B cell (primary cell): ENCODE results near the gene RAPH1. TPM values are rescaled to one million over a fixed set of nuclear protein-coding genes. Genes with fewer than 3 reads are reported as not detected.

Experiments used
- ATAC-seq: fragments of 200-7000 bp; cut with Tn5 transposase; one replicate; pipeline ENCODE4 v1.10.0; 2021; ENCODE audit warnings: low read depth, mild to moderate bottlenecking, moderate number of reproducible peaks, moderate library complexity
- CTCF ChIA-PET: fragments of 350-600 bp; sonication (Branson Sonifier 250); formaldehyde crosslinking; loops from one replicate; lab custom pipeline; 2021; ENCODE audit warnings: antibody characterized with exemption, inconsistent platforms; lab: Charles Lee
- POLR2A ChIA-PET: fragments of 350-600 bp; sonication (Branson Sonifier 250); formaldehyde crosslinking; loops from one replicate; lab custom pipeline; 2021; ENCODE audit warnings: antibody characterized with exemption; lab: Charles Lee
- DNase-seq: peaks from one replicate; pipeline ENCODE4 v3.0.0; 2013
- H2AFZ ChIP-seq: 2 replicates; pipeline ENCODE4 v1.6.1; 2012; ENCODE audit warnings: mild to moderate bottlenecking, low read depth, low read length; ENCODE audit not compliant: insufficient read depth, poor library complexity, severe bottlenecking
- H3K27ac ChIP-seq, 2 donors: 1 replicate in 1 of 2; 2 replicates in 1 of 2; pipeline ENCODE4 v1.5.1; 2012 to 2013; ENCODE audit warnings: low read length in 2 of 2, mild to moderate bottlenecking in 2 of 2, moderate library complexity in 1 of 2
- H3K27me3 ChIP-seq, 4 experiments: fragments of 200-600 bp in 1 of 4; sonication (generic) in 1 of 4; replicated peaks in 1 of 4; 1 replicate in 2 of 4; 2 replicates in 2 of 4; pipeline versions ENCODE4 v1.6.1 to v1.7.0; 2013 to 2016; ENCODE audit warnings: low read length in 3 of 4, mild to moderate bottlenecking in 2 of 4, mixed read lengths in 1 of 4, moderate library complexity in 1 of 4; ENCODE audit not compliant: insufficient read depth in 4 of 4, control insufficient read depth in 3 of 4; ENCODE audit errors: control extremely low read depth in 1 of 4
- H3K36me3 ChIP-seq, 2 experiments: replicated peaks in 1 of 2; 1 replicate in 1 of 2; 2 replicates in 1 of 2; pipeline versions ENCODE4 v1.6.1 to v1.7.1; 2013; ENCODE audit warnings: low read length in 1 of 2; ENCODE audit not compliant: insufficient read depth in 2 of 2, control insufficient read depth in 1 of 2; ENCODE audit errors: control extremely low read depth in 1 of 2, extremely low read depth in 1 of 2
- H3K4me1 ChIP-seq, 2 donors: fragments of 200-600 bp in 1 of 2; sonication (generic) in 1 of 2; 1 replicate in 1 of 2; 2 replicates in 1 of 2; pipeline versions ENCODE4 v1.5.1 to v1.6.1; 2013 to 2017; ENCODE audit warnings: low read length in 2 of 2; ENCODE audit not compliant: control insufficient read depth in 2 of 2, insufficient read depth in 2 of 2
- H3K4me2 ChIP-seq: replicated peaks from 2 replicates; pipeline ENCODE3; 2012; ENCODE audit warnings: mild to moderate bottlenecking, low read depth, low read length; ENCODE audit not compliant: poor library complexity, severe bottlenecking
- H3K4me3 ChIP-seq, 5 experiments: fragments of 200-600 bp in 1 of 5; sonication (generic) in 1 of 5; 1 replicate in 3 of 5; 2 replicates in 2 of 5; pipeline versions ENCODE4 v1.5.1 to v1.7.0; 2011 to 2016; ENCODE audit warnings: low read length in 4 of 5, mild to moderate bottlenecking in 4 of 5, low read depth in 2 of 5, control low read depth in 1 of 5, moderate library complexity in 1 of 5; ENCODE audit not compliant: insufficient read depth in 1 of 5; ENCODE audit errors: control extremely low read depth in 1 of 5, extremely low read depth in 1 of 5
- H3K79me2 ChIP-seq: fragments of 200-600 bp; sonication (generic); one replicate; pipeline ENCODE4 v1.6.0; 2016; ENCODE audit warnings: low read length; ENCODE audit not compliant: control insufficient read depth, insufficient read depth
- H3K9ac ChIP-seq: fragments of 200-600 bp; sonication (generic); 2 replicates; pipeline ENCODE4 v1.6.1; 2017; ENCODE audit warnings: mild to moderate bottlenecking, low read length, moderate library complexity
- H3K9me3 ChIP-seq, 3 donors: one replicate each; pipeline versions ENCODE4 v1.6.1 to v1.7.1; 2013; ENCODE audit warnings: low read length in 2 of 3; ENCODE audit not compliant: control insufficient read depth in 2 of 3, insufficient read depth in 1 of 3; ENCODE audit errors: control extremely low read depth in 1 of 3
- H4K20me1 ChIP-seq: 2 replicates; pipeline ENCODE4 v1.6.0; 2012; ENCODE audit warnings: mild to moderate bottlenecking, low read length; ENCODE audit not compliant: insufficient read depth, control insufficient read depth, poor library complexity, severe bottlenecking
- H3K27ac Mint-ChIP-seq: one replicate; pipeline ENCODE4 v1.8.0; 2021; ENCODE audit warnings: mixed read lengths
- H3K27me3 Mint-ChIP-seq: one replicate; pipeline ENCODE4 v1.8.0; 2021; ENCODE audit warnings: mixed read lengths
- H3K4me1 Mint-ChIP-seq: one replicate; pipeline ENCODE4 v1.8.0; 2021; ENCODE audit warnings: mixed read lengths
- H3K4me3 Mint-ChIP-seq: one replicate; pipeline ENCODE4 v1.8.0; 2021; ENCODE audit warnings: mixed read lengths
- H3K9me3 Mint-ChIP-seq: one replicate; pipeline ENCODE4 v1.8.0; 2022; ENCODE audit warnings: mixed read lengths; ENCODE audit not compliant: insufficient read depth
- EZH2 ChIP-seq: IDR thresholded peaks from 2 replicates; pipeline ENCODE4 v1.6.1; 2012; ENCODE audit warnings: borderline replicate concordance, low read depth, mild to moderate bottlenecking, moderate library complexity, low read length; ENCODE audit not compliant: insufficient read depth, poor library complexity, severe bottlenecking
- WGBS: methylation state at CpG from one replicate; pipeline ENCODE4 v1.1.5; 2013; ENCODE audit warnings: missing lambda C conversion rate; ENCODE audit not compliant: insufficient coverage; 5-methylcytosine and 5-hydroxymethylcytosine counted together
- intact Hi-C: fragments of 100-400 bp; cut with micrococcal nuclease; formaldehyde crosslinking; loops from one replicate; pipeline ENCODE4 v1.10.0; 2022
- polyA plus RNA-seq: library from polyadenylated mRNA; depleted of rRNA; stranded (reverse); fragments of >200 nt; gene quantifications from 2 replicates; pipeline ENCODE4 v1.2.3, GENCODE V29; 2012
- total RNA-seq, 2 donors: library from RNA; stranded (reverse); fragments of 120-200 nt in 1 of 2; gene quantifications; 1 replicate in 1 of 2; 2 replicates in 1 of 2; pipeline versions ENCODE4 v1.2.3 to v1.2.4, GENCODE V29; 2013 to 2022
- TF ChIP-seq, protein P1 (sequence below): fragments of 200-600 bp; IDR thresholded peaks from one replicate; pipeline ENCODE4 v1.8.0; 2022; ENCODE audit warnings: antibody characterized with exemption, mild to moderate bottlenecking

Gene RAPH1
- total and polyA plus RNA-seq, 2 donors (not counting 1 experiment from before 2014, with no cell fraction given), result 0.13 TPM; not detected in 1

DNA sequence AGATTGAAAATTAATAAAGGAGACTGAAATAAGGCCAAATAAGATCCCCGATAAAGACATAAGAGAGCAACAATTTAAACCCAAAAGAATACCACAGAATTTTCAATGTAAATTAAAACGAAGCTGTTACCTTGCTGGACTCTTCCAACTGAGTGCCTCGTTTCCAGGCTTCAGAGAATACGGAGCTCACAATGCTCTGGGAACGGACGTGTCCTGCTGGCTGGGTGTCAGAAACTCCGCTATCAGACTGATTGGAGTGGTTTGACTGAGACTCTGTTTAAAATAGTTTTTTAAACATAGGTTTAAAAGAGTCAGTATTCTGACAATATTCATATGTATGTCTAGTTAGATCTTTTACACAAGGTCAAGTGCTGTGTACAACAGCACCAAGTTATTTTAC lies 90.4 kb downstream of the RAPH1 start:
- no CpG with 5 or more reads among the region's 7 CpGs for WGBS
- TF ChIP-seq EZH2, result no peak
- TF ChIP-seq, protein P1, sequence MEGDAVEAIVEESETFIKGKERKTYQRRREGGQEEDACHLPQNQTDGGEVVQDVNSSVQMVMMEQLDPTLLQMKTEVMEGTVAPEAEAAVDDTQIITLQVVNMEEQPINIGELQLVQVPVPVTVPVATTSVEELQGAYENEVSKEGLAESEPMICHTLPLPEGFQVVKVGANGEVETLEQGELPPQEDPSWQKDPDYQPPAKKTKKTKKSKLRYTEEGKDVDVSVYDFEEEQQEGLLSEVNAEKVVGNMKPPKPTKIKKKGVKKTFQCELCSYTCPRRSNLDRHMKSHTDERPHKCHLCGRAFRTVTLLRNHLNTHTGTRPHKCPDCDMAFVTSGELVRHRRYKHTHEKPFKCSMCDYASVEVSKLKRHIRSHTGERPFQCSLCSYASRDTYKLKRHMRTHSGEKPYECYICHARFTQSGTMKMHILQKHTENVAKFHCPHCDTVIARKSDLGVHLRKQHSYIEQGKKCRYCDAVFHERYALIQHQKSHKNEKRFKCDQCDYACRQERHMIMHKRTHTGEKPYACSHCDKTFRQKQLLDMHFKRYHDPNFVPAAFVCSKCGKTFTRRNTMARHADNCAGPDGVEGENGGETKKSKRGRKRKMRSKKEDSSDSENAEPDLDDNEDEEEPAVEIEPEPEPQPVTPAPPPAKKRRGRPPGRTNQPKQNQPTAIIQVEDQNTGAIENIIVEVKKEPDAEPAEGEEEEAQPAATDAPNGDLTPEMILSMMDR, result no peak
- intact Hi-C loops, result no loop called here

DNA sequence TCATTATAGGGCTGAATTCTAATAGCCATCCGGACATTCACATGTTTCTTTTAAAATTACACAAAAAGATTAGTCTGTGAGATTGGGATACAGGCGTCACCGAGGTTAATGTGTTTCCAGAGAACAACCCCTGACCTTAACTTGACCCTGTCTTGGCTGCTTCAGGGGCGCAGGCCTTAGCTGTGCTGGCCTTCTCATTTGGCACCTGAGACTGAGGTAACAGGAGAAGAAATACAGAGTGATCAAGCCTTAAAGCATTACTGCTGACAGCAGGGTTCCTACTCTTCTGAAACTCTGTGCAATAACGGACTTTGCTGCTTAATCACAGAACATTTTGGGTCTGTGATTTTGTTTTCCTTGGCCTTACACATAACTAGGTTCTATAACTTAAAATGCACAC lies 92.6 kb downstream of the RAPH1 start:
- Histone ChIP-seq H3K27me3 (no peaks in the 10 kb centered on the region), H3K27ac (no peak overlapping the region), H3K4me1 (no peaks in the 10 kb centered on the region), H2AFZ (no peak overlapping the region), H3K9me3 (no peaks in the 10 kb centered on the region), H3K36me3 (no peaks in the 10 kb centered on the region), H4K20me1 (no peaks in the 10 kb centered on the region), H3K4me2 (no peak overlapping the region), H3K4me3 (no peak overlapping the region), H3K79me2 (no peaks in the 10 kb centered on the region), H3K9ac (no peak overlapping the region)
- Mint-ChIP-seq H3K4me3 (no peak overlapping the region), H3K9me3 (no peaks in the 10 kb centered on the region), H3K27me3 (no peaks in the 10 kb centered on the region), H3K27ac (no peak overlapping the region), H3K4me1 (no peaks in the 10 kb centered on the region)
- TF ChIP-seq EZH2, result no peak
- TF ChIP-seq, protein P1, result no peak
- ATAC-seq (no peak), DNase-seq (no peak)
- intact Hi-C loops, result no loop called here
- no CpG with 5 or more reads among the region's 5 CpGs for WGBS
- POLR2A ChIA-PET, result no interaction called here
- CTCF ChIA-PET, result no interaction called here

More for the DNA sequence above, 90.4 kb downstream of the RAPH1 start:
- Mint-ChIP-seq H3K9me3 (no peaks in the 10 kb centered on the region), H3K27me3 (no peaks in the 10 kb centered on the region), H3K4me1 (no peaks in the 10 kb centered on the region), H3K4me3 (no peak overlapping the region), H3K27ac (no peak overlapping the region)
- CTCF ChIA-PET, result no interaction called here
- no peaks in the 10 kb centered on the region for H3K27me3 ChIP-seq
- DNase-seq (no peak), ATAC-seq (no peak)
- H3K79me2 ChIP-seq, result no peaks in the 10 kb centered on the region
- POLR2A ChIA-PET, result no interaction called here
- no peaks in the 10 kb centered on the region for H3K4me1 ChIP-seq
- no peak overlapping the region for H3K27ac ChIP-seq
- H3K36me3 ChIP-seq, result no peaks in the 10 kb centered on the region
- no peaks in the 10 kb centered on the region for H3K9me3 ChIP-seq
- H3K4me2 ChIP-seq, result no peak overlapping the region
- no peak overlapping the region for H3K9ac ChIP-seq
- no peak overlapping the region for H3K4me3 ChIP-seq
- no peak overlapping the region for H2AFZ ChIP-seq
- no peaks in the 10 kb centered on the region for H4K20me1 ChIP-seq
